Thymus (tissue), 14 donors: Measurements from ENCODE around the gene MFGE8. TPM values are rescaled to one million over a fixed set of nuclear protein-coding genes. Genes with fewer than 3 reads are reported as not detected.

Source experiments
- DNase-seq, 9 donors: peaks; one replicate each; pipeline ENCODE4 v3.0.0-alpha.2; 2013; ENCODE audit warnings: low spot score in 9 of 9, low read depth in 6 of 9, missing footprints in 1 of 9
- H3K27ac ChIP-seq, 2 donors: one replicate each; pipeline ENCODE4 v1.5.1; 2013; ENCODE audit warnings: control low read depth in 1 of 2, low read depth in 1 of 2, low read length in 1 of 2, mild to moderate bottlenecking in 1 of 2, moderate library complexity in 1 of 2
- H3K27me3 ChIP-seq, 2 donors: one replicate each; pipeline ENCODE4 v1.5.1; 2013; ENCODE audit warnings: low read length in 1 of 2; ENCODE audit not compliant: control insufficient read depth in 2 of 2, insufficient read depth in 1 of 2
- H3K36me3 ChIP-seq, 2 donors: one replicate each; pipeline ENCODE4 v1.5.1; 2013; ENCODE audit warnings: low read length in 1 of 2, mild to moderate bottlenecking in 1 of 2, moderate library complexity in 1 of 2; ENCODE audit not compliant: control insufficient read depth in 2 of 2, insufficient read depth in 2 of 2
- H3K4me1 ChIP-seq, 2 donors: one replicate each; pipeline ENCODE4 v1.5.1; 2013; ENCODE audit warnings: low read length in 2 of 2; ENCODE audit not compliant: control insufficient read depth in 2 of 2, insufficient read depth in 2 of 2
- H3K4me3 ChIP-seq, 2 donors: one replicate each; pipeline ENCODE4 v1.5.1; 2013; ENCODE audit warnings: low read length in 2 of 2, control low read depth in 1 of 2, mild to moderate bottlenecking in 1 of 2
- H3K9me3 ChIP-seq, 2 donors: one replicate each; pipeline ENCODE4 v1.5.1; 2013; ENCODE audit warnings: low read length in 1 of 2, mild to moderate bottlenecking in 1 of 2; ENCODE audit not compliant: control insufficient read depth in 2 of 2, insufficient read depth in 1 of 2
- WGBS: extraction: QIAGEN DNeasy Blood & Tissue Kit; methylation state at CpG from one replicate; pipeline ENCODE4 v1.1.7; 2013; 5-methylcytosine and 5-hydroxymethylcytosine counted together
- long read RNA-seq, 10 donors: transcript quantifications; one replicate each; lab custom pipeline, GENCODE V29; 2026
- polyA plus RNA-seq: library from polyadenylated mRNA; stranded (reverse); fragments of 200-250 nt; gene quantifications from one replicate; pipeline ENCODE4 v1.2.3, GENCODE V29; 2013
- total RNA-seq: library from RNA; stranded (reverse); fragments of 120-200 nt; gene quantifications from one replicate; pipeline ENCODE4 v1.2.4, GENCODE V29; 2013
- donor health status: healthy.

MFGE8 gene, protein sequence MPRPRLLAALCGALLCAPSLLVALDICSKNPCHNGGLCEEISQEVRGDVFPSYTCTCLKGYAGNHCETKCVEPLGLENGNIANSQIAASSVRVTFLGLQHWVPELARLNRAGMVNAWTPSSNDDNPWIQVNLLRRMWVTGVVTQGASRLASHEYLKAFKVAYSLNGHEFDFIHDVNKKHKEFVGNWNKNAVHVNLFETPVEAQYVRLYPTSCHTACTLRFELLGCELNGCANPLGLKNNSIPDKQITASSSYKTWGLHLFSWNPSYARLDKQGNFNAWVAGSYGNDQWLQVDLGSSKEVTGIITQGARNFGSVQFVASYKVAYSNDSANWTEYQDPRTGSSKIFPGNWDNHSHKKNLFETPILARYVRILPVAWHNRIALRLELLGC
- total RNA-seq (21.8 TPM), polyA plus RNA-seq (84.9 TPM)
- long read RNA-seq, donor 1, partial matches to known transcripts = 0 of 2 reads
- long read RNA-seq, donor 1, other reads (novel, unspliced or antisense) = 0 of 2 reads
- long read RNA-seq, donor 2 = 0 reads
- long read RNA-seq, donor 3, transcript MFGE8-214 (3 exons, 801 nt) = minor isoform, 5 of 38 reads
- long read RNA-seq, donor 3, transcript MFGE8-217 (1 exons, 2,464 nt) = minor isoform, 7 of 38 reads
- long read RNA-seq, donor 3, transcript MFGE8-201 (8 exons, 1,937 nt) = major isoform, 12 of 38 reads
- long read RNA-seq, donor 3, partial matches to known transcripts = 13 of 38 reads
- long read RNA-seq, donor 3, other reads (novel, unspliced or antisense) = 0 of 38 reads
- long read RNA-seq, donor 4, transcript MFGE8-201 (8 exons, 1,937 nt) = minor isoform, 5 of 22 reads
- long read RNA-seq, donor 4, transcript MFGE8-217 (1 exons, 2,464 nt) = major isoform, 9 of 22 reads
- long read RNA-seq, donor 4, partial matches to known transcripts = 5 of 22 reads
- long read RNA-seq, donor 4, other reads (novel, unspliced or antisense) = 0 of 22 reads
- long read RNA-seq, donor 5, transcript MFGE8-201 (8 exons, 1,937 nt) = major isoform, 12 of 30 reads
- long read RNA-seq, donor 5, transcript MFGE8-217 (1 exons, 2,464 nt) = minor isoform, 10 of 30 reads
- long read RNA-seq, donor 5, partial matches to known transcripts = 7 of 30 reads
- long read RNA-seq, donor 5, other reads (novel, unspliced or antisense) = 0 of 30 reads
- long read RNA-seq, donor 6, transcript MFGE8-201 (8 exons, 1,937 nt) = major isoform, 9 of 24 reads
- long read RNA-seq, donor 6, transcript MFGE8-217 (1 exons, 2,464 nt) = minor isoform, 5 of 24 reads
- long read RNA-seq, donor 6, partial matches to known transcripts = 9 of 24 reads
- long read RNA-seq, donor 6, other reads (novel, unspliced or antisense) = 0 of 24 reads
- long read RNA-seq, donor 7, transcript MFGE8-201 (8 exons, 1,937 nt) = major isoform, 7 of 13 reads
- long read RNA-seq, donor 7, partial matches to known transcripts = 0 of 13 reads
- long read RNA-seq, donor 7, other reads (novel, unspliced or antisense) = 0 of 13 reads
- long read RNA-seq, donor 8, transcript MFGE8-201 (8 exons, 1,937 nt) = major isoform, 6 of 9 reads
- long read RNA-seq, donor 8, partial matches to known transcripts = 0 of 9 reads
- long read RNA-seq, donor 8, other reads (novel, unspliced or antisense) = 0 of 9 reads
- long read RNA-seq, donor 9, transcript MFGE8-217 (1 exons, 2,464 nt) = major isoform, 6 of 18 reads
- long read RNA-seq, donor 9, transcript MFGE8-201 (8 exons, 1,937 nt) = minor isoform, 5 of 18 reads
- long read RNA-seq, donor 9, partial matches to known transcripts = 6 of 18 reads
- long read RNA-seq, donor 9, other reads (novel, unspliced or antisense) = 0 of 18 reads
- long read RNA-seq, donor 10, transcript MFGE8-201 (8 exons, 1,937 nt) = major isoform, 10 of 12 reads
- long read RNA-seq, donor 10, partial matches to known transcripts = 0 of 12 reads
- long read RNA-seq, donor 10, other reads (novel, unspliced or antisense) = 0 of 12 reads

GRCh38 chr15:88913017-88913849 lies at the start of gene MFGE8:
TSS of gene MFGE8 (minus strand) at chr15:88913379. CDS start at chr15:88913319, 60 bp downstream.
- no peaks in the 10 kb centered on the region for H3K9me3 ChIP-seq
- DNase-seq = peak in 8 of 9 donors; percentile 44 to 89 (median 72)
- WGBS = under 1% methylated on average over 67 of the region's 67 CpGs
- no peaks in the 10 kb centered on the region for H3K27me3 ChIP-seq
- peak within 1 kb of the TSS; percentile 78 to 85 for H3K4me3 ChIP-seq
- H3K4me1 ChIP-seq = peaks cover 14 to 27% of the 10 kb centered on the region in 2 donors
- peaks cover 6 to 23% of the 10 kb centered on the region in 2 donors for H3K36me3 ChIP-seq
- H3K27ac ChIP-seq = peak within 1 kb of the TSS; percentile 60 to 84

GRCh38 chr15:88959445-88959844 lies 46.3 kb upstream of the MFGE8 start:
- Histone ChIP-seq H3K27me3 (no peaks in the 10 kb centered on the region), H3K4me1 (no peaks in the 10 kb centered on the region), H3K4me3 (no peak overlapping the region), H3K36me3 (no peaks in the 10 kb centered on the region), H3K9me3 (no peaks in the 10 kb centered on the region), H3K27ac (no peak overlapping the region)
- DNase-seq = no peak
- WGBS = 95% methylated on average over 3 of the region's 3 CpGs

DNA sequence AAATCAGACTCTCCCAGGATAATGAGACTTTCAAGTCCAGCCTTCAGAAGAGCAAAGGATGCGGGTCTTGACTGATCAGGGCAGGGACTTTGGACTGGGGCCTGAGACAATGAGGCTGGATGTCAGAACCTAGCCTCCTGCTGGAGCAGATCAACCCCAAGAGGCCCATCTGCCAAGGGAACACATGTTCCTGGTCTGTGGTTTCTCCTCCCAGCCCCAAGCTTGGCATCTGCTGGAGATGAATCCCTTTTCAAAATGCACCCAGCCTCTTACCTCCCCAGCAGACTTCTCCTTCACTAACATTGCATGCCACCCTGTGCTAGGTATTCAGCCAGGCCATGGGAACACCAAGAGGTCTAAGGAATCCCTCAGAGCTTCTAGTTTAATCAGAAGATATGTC lies 43.7 kb upstream of the MFGE8 start:
- Histone ChIP-seq H3K4me1 (no peaks in the 10 kb centered on the region), H3K27me3 (no peaks in the 10 kb centered on the region), H3K4me3 (no peak overlapping the region), H3K27ac (no peak overlapping the region), H3K36me3 (no peaks in the 10 kb centered on the region), H3K9me3 (no peaks in the 10 kb centered on the region)
- 96% methylated on average over 1 of the region's 1 CpG for WGBS
- no peak for DNase-seq

- H3K27me3 ChIP-seq = no peaks in the 10 kb centered on the region
- no peak overlapping the region for H3K27ac ChIP-seq
- H3K4me3 ChIP-seq = no peak overlapping the region
- 89% methylated on average over 7 of the region's 7 CpGs for WGBS
- no peaks in the 10 kb centered on the region for H3K4me1 ChIP-seq
- no peaks in the 10 kb centered on the region for H3K9me3 ChIP-seq
- no peak for DNase-seq
- no peaks in the 10 kb centered on the region for H3K36me3 ChIP-seq
Observed at GRCh38 chr15:88956263-88956662, 43.1 kb upstream of the MFGE8 start.

- no peak overlapping the region for H3K27ac ChIP-seq
- H3K36me3 ChIP-seq = no peaks in the 10 kb centered on the region
- 94% methylated on average over 15 of the region's 15 CpGs for WGBS
- H3K27me3 ChIP-seq = no peaks in the 10 kb centered on the region
- DNase-seq = no peak
- H3K9me3 ChIP-seq = no peaks in the 10 kb centered on the region
- no peaks in the 10 kb centered on the region for H3K4me1 ChIP-seq
- H3K4me3 ChIP-seq = no peak overlapping the region
Observed at GRCh38 chr15:88954431-88955277, 41.5 kb upstream of the MFGE8 start.

GRCh38 chr15:88950600-88951160 lies 37.5 kb upstream of the MFGE8 start:
- Histone ChIP-seq H3K4me3 (no peak overlapping the region), H3K27me3 (no peaks in the 10 kb centered on the region), H3K36me3 (no peaks in the 10 kb centered on the region), H3K4me1 (no peaks in the 10 kb centered on the region), H3K9me3 (no peaks in the 10 kb centered on the region), H3K27ac (no peak overlapping the region)
- no peak for DNase-seq
- WGBS = 97% methylated on average over 6 of the region's 6 CpGs
